Adrenal gland (tissue), 5 donors: ENCODE data around the gene UTP11.

Experiments used
- POLR2A ChIP-seq, 2 donors: fragments of 450-650 bp; IDR thresholded peaks; one replicate each; pipeline ENCODE4 v1.6.1; 2017; ENCODE audit warnings: antibody characterized with exemption in 2 of 2, mild to moderate bottlenecking in 2 of 2, moderate library complexity in 1 of 2
- TF ChIP-seq, protein P1 (sequence below), 6 experiments: fragments of 450-650 bp in 4 of 6; fragments of 200-600 bp in 2 of 6; sonication (generic) in 1 of 6; IDR thresholded peaks; 1 replicate in 5 of 6; 2 replicates in 1 of 6; pipeline versions ENCODE4 v1.5.1 to v1.8.0; 2016 to 2021; ENCODE audit warnings: antibody characterized with exemption in 6 of 6, mild to moderate bottlenecking in 2 of 6, moderate library complexity in 1 of 6
- donor health status: DM: no; HTN: no; CAD: no.

- TF ChIP-seq, protein P1, sequence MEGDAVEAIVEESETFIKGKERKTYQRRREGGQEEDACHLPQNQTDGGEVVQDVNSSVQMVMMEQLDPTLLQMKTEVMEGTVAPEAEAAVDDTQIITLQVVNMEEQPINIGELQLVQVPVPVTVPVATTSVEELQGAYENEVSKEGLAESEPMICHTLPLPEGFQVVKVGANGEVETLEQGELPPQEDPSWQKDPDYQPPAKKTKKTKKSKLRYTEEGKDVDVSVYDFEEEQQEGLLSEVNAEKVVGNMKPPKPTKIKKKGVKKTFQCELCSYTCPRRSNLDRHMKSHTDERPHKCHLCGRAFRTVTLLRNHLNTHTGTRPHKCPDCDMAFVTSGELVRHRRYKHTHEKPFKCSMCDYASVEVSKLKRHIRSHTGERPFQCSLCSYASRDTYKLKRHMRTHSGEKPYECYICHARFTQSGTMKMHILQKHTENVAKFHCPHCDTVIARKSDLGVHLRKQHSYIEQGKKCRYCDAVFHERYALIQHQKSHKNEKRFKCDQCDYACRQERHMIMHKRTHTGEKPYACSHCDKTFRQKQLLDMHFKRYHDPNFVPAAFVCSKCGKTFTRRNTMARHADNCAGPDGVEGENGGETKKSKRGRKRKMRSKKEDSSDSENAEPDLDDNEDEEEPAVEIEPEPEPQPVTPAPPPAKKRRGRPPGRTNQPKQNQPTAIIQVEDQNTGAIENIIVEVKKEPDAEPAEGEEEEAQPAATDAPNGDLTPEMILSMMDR (IDR thresholded peaks at IDR 0.05), result no peak
- no peak for TF ChIP-seq POLR2A (IDR thresholded peaks at IDR 0.05)
These were observed 6.3 kb upstream of the UTP11 start for GRCh38 chr1:38006008-38006828.
